Left kidney (tissue), 8 donors: ENCODE results near the gene PEDS1. TPM values are rescaled to one million over a fixed set of nuclear protein-coding genes. Genes with fewer than 3 reads are reported as not detected.
"Not testable (repeated sequence)": the region's sequence is repeated elsewhere in the genome, so short reads cannot be mapped to it uniquely, and the experiment has no call there.

Experiments used
- DNase-seq: peaks from one replicate; pipeline ENCODE4 v3.0.0-alpha.2; 2013
- long read RNA-seq, 8 donors: transcript quantifications; one replicate each; lab custom pipeline, GENCODE V29; 2026
- polyA plus RNA-seq: library from polyadenylated mRNA; unstranded; fragments of 120-200 nt; gene quantifications from one replicate; pipeline ENCODE4 v1.2.1, GENCODE V29; 2013; ENCODE audit not compliant: insufficient read length

PEDS1 gene
- polyA plus RNA-seq: 20.7 TPM
- long read RNA-seq, donor 1, full-length matches to known transcripts: 16 of 22 reads
- long read RNA-seq, donor 1, partial matches to known transcripts: 6 of 22 reads
- long read RNA-seq, donor 1, other reads (novel, unspliced or antisense): 0 of 22 reads
- long read RNA-seq, donor 2, full-length matches to known transcripts: 9 of 9 reads
- long read RNA-seq, donor 2, partial matches to known transcripts: 0 of 9 reads
- long read RNA-seq, donor 2, other reads (novel, unspliced or antisense): 0 of 9 reads
- long read RNA-seq, donor 3, full-length matches to known transcripts: 7 of 7 reads
- long read RNA-seq, donor 3, partial matches to known transcripts: 0 of 7 reads
- long read RNA-seq, donor 3, other reads (novel, unspliced or antisense): 0 of 7 reads
- long read RNA-seq, donor 4, full-length matches to known transcripts: 1 of 1 reads
- long read RNA-seq, donor 4, partial matches to known transcripts: 0 of 1 reads
- long read RNA-seq, donor 4, other reads (novel, unspliced or antisense): 0 of 1 reads
- long read RNA-seq, donor 5, full-length matches to known transcripts: 9 of 9 reads
- long read RNA-seq, donor 5, partial matches to known transcripts: 0 of 9 reads
- long read RNA-seq, donor 5, other reads (novel, unspliced or antisense): 0 of 9 reads
- long read RNA-seq, donor 6, full-length matches to known transcripts: 6 of 6 reads
- long read RNA-seq, donor 6, partial matches to known transcripts: 0 of 6 reads
- long read RNA-seq, donor 6, other reads (novel, unspliced or antisense): 0 of 6 reads
- long read RNA-seq, donor 7, full-length matches to known transcripts: 18 of 18 reads
- long read RNA-seq, donor 7, partial matches to known transcripts: 0 of 18 reads
- long read RNA-seq, donor 7, other reads (novel, unspliced or antisense): 0 of 18 reads
- long read RNA-seq, donor 8, full-length matches to known transcripts: 3 of 3 reads
- long read RNA-seq, donor 8, partial matches to known transcripts: 0 of 3 reads
- long read RNA-seq, donor 8, other reads (novel, unspliced or antisense): 0 of 3 reads

DNA sequence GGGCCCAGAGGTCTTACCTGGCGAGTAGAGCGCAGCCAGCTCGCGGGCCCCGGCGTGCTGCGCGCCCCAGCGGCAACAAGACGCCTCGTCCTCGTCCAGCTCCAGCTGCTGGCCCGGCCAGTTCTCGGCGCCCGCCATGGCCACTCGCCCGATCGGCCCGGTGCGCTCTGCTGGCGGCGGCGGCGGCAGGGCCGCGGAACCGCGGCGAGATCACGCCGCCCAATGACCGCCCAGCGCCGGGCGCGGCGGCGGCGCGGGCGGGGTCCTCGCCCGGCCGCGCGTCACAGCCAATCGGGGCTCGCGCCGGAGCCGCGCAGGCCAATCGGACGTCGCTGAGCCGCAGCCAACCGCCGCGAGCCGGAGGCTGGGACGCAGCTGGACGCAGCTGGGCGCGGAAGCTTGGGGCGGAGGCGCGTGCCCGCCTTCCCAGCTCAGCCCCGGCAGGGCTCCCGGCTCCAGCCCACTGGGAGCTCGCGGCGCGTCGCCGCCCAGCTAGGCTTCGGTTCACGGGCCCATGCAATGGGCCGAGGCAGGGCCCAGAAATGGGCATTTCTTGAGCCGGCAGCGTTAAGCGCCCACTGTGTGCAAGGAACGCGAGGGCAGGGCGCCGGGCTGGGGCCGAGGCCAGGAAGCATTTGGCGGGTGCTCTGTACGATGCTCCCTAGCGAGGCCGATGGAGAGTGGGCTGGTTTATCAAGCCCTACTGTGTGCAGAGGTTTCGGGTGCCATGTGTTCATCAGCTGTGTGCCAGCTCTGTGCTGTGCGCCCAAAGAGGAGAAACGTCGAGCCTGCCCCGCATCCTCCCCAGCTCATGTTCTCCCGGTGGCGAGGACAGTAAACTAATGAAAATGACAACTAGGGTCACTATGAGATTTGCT lies at the start of gene PEDS1:
Gene PEDS1, minus strand, starts transcription at position 224 of the 878 bp plus-strand sequence. Its CDS starts 86 bp downstream, at position 138.
- peak; percentile 88 for DNase-seq

DNA sequence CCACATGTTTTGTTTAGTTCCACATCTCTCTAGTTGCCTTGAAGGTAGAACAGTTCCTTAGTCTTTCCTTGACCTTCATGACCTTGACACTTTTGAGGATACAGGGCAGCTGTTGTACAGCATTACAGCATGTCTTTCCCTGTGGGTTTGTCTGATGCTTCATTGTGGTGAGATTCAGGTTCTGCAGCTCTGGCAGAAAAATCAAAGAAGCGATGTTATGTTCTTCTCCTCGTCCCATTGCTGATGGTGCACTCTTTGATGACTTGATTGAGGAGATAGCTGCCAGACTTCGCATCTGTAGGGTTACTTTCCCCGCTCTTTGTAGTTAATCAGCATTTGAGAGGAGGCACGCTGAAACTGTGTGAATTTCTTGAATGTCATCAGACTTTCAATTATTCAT lies 49.2 kb upstream of the PEDS1 start:
- DNase-seq: no peak

DNA sequence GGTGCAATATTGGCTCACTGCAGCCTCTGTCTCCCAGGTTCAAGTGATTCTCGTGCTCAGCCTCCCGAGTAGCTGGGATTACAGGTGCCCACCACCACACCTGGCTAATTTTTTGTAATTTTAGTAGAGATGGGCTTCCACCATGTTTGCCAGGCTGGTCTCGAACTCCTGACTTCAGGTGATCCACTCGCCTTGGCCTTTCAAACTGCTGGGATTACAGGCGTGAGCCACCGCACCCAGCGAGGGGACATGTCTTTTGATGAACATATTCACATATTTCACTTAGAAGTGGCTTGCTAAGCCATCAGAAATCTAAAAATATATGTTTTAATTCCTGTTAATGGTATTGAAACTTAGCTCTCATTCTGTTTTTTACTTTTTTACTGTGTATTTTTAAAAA lies 48.2 kb upstream of the PEDS1 start:
- not testable (repeated sequence) for DNase-seq

DNA sequence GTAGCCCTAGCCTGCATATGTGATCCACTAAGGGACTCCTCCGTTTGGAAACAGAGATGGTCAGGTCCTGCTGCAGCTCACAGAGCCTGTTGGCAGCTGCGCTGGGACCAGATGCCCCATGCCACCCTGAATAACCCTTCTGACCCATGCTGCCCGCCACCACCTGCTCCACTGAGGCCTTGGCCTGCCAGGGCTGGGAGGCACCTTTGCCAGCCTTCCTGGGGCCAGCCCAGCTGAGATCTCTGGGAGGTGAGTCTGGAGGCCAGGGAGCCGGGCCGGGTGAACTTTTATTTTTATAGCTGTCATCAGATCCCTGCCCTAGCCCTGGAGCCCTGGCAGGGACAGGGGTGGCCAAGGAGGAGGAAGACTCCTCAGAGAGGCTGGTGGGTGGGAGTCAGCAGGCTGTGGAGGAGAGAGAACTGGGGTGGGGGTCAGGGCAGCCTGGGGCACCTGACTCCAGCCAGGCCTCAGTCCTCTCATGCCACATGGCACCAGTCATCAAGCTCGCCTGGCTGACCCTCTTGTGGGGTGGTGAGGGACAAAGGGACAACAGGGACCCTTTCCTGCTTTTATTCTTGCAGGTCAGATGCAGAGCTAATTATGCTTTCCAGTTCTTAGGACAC lies 47.1 kb upstream of the PEDS1 start:
- no peak for DNase-seq

GRCh38 chr20:50199703-50200102 lies 46.2 kb upstream of the PEDS1 start:
- no peak for DNase-seq

- no peak for DNase-seq
Measured at GRCh38 chr20:50198716-50199115, 45.2 kb upstream of the PEDS1 start.

DNA sequence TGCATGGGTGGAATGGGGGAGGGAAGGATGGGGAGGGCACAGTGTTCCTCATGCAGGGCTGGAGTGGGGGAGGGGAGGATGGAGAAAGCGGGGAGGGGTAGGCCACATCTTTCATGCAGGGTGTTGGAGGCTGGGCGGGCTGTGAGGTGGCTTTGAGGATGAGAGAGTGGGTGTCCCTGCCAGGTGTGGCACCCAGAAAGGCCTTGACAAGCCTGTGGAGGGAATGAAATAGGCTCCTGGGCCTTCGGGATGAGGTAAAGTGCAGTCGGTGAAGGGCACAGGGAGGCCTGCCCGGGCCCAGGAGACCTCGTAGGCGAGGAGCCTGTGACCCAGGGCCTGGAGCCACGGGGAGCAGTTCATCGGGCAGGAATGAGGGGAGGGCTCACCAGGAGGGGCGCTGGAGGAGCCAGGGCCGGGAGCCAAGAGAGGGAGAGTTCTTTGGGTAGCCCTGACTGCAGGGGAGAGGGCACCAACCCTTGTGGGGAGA lies 44.7 kb upstream of the PEDS1 start:
- no peak for DNase-seq

DNA sequence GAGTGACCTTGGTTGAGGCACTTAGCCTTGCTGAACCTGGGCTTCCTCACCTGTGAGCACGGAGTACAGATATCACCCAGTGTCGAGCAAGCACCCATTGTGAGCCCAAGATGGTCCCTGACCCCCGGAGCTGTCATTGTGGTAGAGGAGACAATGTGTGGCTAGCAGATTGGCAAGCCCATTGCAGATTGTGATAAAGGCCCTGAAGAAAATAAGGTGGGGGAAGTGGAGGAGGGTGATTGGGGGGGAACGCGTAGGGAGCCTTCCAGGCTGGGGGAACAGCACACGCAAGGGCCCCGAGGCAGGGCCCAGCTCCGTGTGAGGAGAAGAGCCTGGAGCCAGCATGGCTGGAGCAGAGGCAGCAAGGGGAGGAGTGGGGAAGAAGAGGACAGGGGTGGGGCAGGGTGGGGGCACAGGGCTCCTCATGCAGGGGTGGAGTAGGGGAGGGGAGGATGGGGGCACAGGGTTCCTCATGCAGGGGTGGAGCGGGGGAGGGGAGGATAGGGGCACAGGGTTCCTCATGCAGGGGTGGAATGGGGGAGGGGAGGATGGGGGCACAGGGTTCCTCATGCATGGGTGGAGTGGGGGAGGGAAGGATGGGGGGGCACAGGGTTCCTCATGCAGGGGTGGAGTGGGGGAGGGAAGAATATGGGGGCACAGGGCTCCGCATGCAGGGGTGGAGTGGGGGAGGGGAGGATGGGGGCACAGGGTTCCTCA lies 44.1 kb upstream of the PEDS1 start:
- DNase-seq: no peak

DNA sequence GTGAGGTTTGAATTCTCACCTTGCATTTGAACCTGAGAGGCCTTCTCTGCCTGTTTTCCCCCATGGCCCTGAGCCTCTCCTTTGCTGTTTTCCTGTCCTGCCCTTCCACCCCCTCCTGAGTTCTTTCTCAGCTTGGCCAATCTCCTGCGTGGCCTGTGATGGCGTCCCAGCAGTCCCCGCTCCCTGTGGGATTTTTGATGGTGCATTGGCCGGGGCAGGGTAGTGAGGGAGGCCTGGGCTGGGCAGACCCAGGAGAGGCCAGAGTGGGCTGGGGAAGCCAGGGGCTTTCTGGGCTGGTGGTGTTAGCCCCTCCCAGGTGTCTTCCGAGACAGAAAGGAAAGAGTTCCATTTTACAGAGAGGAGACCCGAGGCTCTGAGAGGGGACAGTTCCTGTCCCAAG lies 43.4 kb upstream of the PEDS1 start:
- no peak for DNase-seq

- no peak for DNase-seq
Measured at GRCh38 chr20:50196248-50196647, 42.7 kb upstream of the PEDS1 start.

DNA sequence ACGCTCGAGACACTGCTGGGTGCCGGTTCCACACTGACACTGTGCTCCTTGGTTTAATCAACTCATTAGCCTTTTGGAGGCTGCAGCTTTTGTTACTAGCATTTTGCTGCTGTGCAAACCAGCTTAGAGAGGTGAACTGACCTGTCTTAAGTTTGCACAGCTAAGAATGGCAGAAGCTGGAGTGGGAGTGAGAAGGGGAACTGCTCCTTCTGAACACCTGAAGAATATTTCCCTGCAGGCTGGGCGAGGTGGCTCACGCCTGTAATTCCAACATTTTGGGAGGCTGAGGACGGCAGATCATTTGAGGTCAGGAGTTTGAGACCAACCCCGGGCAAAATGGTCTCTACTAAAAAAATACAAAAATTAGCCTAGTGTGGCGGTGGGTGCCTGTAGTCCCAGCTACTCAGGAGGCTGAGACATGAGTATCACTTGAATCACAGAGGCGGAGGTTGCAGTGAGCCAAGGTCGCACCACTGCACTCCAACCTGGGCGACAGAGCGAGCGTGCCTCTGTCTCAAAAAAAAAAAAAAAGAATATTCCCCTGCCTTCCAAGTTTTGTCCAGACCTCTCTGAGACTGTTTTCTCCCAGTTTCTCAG lies 42.1 kb upstream of the PEDS1 start:
- no peak for DNase-seq

GRCh38 chr20:50194831-50195523 lies 41.5 kb upstream of the PEDS1 start:
- no peak for DNase-seq

- DNase-seq: no peak
Measured at GRCh38 chr20:50194422-50194830, 40.9 kb upstream of the PEDS1 start.

GRCh38 chr20:50193836-50194421 lies 40.4 kb upstream of the PEDS1 start:
- no peak for DNase-seq

DNA sequence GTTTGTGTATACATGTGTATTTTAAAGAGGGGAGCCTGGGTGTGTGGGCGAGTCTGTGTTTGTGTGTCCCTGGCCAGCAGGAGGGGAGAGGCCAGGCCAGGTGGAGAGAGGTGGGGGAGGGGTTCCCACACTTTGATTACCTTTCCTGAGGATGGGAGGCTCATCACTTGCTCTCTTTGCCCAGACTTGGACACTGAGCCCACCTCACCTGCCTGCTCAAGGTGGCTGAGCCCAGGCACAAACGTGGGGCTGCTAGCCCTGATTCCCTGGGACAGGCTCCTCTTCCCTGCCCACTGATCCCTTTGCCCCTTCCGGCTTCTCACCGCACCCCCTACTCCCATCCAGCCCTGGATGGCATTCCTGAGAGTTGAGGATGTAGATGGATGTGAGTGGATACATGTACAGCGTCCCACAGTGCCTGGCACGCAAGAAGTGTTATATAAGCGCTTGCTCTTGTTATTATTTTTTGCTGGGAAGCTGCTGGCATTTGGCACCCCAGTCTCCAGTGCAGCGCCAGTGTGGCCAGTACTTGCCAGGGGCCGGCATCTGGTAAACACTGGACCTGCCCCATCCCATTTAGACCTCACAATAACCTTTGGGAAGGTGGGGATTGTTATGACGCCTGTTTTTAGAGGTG lies 39.8 kb upstream of the PEDS1 start:
- no peak for DNase-seq

DNA sequence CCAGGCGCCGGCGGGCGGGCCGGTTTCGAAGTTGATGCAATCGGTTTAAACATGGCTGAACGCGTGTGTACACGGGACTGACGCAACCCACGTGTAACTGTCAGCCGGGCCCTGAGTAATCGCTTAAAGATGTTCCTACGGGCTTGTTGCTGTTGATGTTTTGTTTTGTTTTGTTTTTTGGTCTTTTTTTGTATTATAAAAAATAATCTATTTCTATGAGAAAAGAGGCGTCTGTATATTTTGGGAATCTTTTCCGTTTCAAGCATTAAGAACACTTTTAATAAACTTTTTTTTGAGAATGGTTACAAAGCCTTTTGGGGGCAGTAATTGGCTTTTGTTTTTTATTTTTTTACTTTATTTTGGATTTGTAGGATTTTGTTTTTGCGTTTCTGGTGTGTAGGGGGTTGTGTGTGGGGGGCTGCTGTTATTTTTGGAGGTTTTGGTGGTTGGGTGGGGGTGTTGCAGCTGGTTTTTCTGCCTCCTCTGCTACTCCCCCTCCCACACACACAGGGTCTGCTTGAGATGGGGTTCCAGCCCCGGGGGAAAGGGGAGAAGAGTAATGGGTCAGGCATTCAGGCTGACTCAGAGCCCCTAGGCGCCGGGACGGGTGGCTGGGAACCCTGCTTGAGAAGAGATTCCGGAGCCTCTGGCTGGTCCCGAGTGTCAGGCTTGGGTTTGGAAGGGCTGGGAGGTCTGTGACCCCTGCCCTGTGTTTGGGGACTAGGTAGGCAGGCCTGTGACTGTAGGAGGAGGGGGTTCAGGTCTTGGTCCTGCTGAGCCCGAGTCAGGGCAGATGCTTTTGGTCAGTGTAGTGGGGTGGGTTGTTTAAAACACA lies 39.1 kb upstream of the PEDS1 start:
- peak; percentile 78 for DNase-seq
